Stimulated activated CD8-positive, alpha-beta memory T cell treated with anti-CD3 and anti-CD28 coated beads, Interleukin-4, amount 100 ng/mL, for 24 hours (primary cell): ENCODE measurements around the gene FUT4.
"Not testable (repeated sequence)": the region's sequence is repeated elsewhere in the genome, so short reads cannot be mapped to it uniquely, and the experiment has no call there.

Source experiments
- DNase-seq: peaks from one replicate; pipeline ENCODE4 v3.0.0-alpha.2; 2020; ENCODE audit warnings: low read depth

FUT4 gene, protein sequence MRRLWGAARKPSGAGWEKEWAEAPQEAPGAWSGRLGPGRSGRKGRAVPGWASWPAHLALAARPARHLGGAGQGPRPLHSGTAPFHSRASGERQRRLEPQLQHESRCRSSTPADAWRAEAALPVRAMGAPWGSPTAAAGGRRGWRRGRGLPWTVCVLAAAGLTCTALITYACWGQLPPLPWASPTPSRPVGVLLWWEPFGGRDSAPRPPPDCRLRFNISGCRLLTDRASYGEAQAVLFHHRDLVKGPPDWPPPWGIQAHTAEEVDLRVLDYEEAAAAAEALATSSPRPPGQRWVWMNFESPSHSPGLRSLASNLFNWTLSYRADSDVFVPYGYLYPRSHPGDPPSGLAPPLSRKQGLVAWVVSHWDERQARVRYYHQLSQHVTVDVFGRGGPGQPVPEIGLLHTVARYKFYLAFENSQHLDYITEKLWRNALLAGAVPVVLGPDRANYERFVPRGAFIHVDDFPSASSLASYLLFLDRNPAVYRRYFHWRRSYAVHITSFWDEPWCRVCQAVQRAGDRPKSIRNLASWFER

DNA sequence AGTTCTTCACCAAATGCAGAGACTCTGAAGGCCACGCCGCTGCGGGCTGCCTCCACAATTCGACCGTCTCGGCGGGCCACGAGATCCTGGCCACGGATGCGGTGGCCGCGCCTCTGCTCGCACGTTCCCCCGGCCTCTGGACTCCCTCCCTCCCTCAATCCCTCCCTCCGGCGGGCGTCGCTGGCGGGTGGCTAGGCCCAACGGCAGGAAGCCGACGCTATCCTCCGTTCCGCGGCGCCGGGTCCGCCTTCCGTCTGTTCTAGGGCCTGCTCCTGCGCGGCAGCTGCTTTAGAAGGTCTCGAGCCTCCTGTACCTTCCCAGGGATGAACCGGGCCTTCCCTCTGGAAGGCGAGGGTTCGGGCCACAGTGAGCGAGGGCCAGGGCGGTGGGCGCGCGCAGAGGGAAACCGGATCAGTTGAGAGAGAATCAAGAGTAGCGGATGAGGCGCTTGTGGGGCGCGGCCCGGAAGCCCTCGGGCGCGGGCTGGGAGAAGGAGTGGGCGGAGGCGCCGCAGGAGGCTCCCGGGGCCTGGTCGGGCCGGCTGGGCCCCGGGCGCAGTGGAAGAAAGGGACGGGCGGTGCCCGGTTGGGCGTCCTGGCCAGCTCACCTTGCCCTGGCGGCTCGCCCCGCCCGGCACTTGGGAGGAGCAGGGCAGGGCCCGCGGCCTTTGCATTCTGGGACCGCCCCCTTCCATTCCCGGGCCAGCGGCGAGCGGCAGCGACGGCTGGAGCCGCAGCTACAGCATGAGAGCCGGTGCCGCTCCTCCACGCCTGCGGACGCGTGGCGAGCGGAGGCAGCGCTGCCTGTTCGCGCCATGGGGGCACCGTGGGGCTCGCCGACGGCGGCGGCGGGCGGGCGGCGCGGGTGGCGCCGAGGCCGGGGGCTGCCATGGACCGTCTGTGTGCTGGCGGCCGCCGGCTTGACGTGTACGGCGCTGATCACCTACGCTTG is at the start of gene FUT4:
FUT4 (plus strand) TSS at position 227 of the 951 bp plus-strand sequence; CDS start at position 440, 213 bp downstream.
- DNase-seq: peak; percentile 64

DNA sequence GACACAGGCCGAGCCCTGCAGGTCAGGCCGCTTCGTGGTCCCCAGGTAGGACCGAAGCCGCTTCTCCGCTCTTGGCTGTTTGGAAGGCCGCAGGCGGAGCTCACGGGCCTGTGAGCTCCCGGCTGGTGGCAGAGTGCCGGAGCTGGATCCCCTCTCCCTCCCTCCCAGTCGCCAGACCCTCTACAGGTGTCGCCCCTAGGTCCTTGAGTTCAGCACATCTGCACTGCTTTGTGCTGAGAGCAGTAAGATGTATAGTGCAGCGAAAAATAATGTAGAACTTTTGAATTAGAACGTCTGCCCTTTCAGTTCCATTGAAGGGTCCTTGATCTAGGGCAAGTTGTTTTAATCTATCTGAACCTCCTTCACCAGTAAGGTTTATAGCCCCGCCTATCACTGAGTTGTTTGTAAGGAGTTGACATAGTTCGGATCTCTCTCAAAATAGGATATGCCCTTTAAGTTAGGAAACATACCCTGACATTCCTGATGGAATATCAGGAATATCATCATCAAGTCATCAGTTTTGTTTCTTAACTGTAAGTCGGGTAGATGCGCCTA is 49.5 kb upstream of the FUT4 start:
- DNase-seq: no peak

DNA sequence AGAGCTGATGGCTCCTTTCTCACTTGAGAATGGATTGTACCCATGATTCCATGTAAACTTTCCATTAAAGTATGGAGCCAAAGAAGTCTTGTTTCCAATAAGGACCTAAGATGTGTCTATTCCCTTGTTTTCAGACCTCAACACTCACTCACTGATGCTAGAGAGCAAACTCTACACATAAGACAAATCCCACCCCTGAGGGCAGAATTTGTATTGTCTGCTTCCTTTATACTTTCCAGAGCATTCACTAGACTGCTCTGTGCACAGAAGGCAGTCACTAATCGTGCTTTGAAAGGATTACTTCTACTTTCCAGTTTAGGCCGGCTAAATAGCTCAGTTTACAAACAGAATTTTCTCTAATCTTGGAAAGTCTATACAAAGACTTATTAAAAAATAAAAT is 43.5 kb upstream of the FUT4 start:
- no peak for DNase-seq

DNA sequence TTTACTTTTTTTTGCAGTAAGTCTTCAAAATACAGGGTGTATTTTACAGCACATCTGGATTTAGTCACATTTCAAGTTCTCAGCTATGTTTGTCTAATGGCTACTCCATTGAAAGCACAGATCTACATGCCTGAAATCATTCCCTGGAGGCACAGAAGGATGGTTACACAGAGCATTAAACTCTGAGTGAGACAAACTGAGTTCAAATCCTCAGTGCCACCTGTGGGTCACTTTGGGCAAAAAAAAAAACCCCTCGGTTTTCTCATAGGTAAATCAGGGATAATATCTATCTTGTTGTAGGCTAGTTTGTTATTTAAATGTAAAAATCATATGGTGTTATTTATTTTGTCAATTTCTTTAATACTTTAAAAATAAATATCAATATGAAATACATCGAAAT is 42.2 kb upstream of the FUT4 start:
- no peak for DNase-seq

DNA sequence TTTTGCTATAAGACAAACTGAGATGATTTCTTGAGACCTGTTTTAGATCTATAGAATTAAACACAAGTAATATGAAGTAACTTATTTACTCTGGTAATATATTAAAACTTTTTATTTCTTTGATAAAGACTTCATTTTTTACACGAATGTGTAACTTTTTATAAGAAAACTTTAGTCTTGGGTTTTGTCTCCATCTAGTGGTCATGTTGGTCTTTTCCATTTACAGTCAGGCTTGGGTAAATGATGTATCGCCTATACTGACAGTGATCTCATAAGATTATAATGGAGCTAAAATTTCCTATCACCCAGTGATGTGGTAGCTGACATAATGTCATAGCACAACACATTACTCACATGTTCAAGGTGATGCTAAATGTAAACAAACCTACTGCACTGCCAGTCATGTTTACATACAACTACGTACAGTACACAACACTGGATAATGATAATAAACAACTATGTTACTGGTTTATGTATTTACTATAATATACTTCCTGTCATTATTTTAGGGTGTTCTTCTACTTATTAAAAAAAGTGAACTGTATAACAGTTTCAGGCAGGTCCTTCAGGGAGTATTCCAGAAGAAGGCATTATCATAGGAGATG is 38.9 kb upstream of the FUT4 start:
- DNase-seq: no peak

DNA sequence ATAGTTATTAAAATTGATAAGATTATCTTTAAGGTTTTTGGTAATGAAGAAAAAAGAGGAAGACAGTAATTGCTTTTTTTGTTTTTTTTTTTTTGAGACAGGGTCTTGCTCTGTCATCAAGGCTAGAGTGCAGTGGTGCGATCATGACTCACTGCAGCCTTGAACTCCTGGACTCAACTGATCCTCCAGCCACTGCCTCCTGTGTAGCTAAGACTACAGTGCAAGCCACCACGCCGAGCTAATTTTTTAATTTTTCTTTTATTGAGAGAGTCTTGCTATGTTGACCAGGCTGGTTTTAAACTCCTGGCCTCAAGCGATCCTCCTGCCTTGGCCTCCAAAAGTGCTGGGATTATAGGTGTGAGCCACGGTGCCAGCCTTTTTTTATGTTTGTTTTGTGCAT is 37.2 kb upstream of the FUT4 start:
- DNase-seq: not testable (repeated sequence)

DNA sequence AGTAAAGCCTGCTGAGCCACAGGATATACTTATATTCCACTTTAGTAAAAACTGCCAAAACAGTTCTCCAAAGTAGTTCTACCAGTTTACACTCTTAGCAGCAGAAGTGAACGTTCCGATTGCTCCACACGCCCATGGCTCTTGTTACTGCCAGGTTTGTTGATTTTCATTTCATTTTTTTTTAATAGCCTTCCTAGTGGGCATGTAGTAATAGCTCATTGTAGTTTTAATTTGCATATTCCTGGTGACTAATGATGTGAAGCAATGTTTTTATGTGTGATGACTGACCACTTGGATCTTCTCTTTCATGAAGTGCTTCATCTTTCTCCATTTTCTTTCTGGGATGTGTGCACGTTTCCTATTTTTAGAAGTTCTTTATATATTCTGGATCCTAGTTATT is 36.2 kb upstream of the FUT4 start:
- no peak for DNase-seq

DNA sequence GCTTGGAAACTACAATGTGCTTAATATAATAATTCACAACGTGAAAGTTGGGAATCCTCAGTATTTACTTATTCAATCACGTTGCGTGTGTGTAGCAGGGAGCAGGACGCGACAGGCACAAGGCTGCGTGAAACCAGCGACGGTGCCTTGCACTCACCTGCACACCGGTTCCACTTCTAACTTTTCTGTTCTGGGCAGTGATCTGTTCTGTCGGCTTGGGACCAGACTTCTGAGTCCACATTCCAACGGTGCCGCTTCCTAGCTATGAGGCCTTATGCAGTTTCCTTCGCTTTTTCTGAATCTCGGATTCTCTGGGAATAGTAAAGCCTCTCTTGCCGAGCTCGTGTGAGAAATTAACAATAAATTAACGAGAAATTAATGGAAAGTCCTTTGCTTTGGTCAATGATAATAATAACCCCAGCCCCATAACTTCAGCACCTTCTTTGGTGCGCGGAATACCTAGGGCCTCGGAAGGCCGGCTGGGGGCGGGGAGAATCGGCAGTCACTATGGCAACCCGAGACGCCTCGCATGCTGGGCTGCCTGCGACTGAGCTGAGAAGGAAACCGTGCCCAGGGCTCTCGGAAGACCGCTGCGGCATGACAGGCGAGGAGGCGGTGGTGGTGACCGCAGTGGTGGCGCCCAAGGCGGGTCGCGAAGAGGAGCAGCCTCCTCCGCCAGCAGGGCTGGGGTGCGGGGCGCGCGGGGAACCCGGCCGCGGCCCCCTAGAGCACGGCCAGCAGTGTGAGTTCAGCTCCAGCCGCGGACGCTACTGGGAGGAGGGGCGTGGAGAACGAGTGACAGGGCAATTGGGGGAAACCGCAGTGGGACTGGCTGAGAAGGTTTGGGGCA is 31.6 kb upstream of the FUT4 start, which contains the start of gene C11orf97:
C11orf97 (plus strand) TSS at position 530 of the 850 bp plus-strand sequence; CDS start at position 598, 68 bp downstream.
- peak; percentile 48 for DNase-seq

DNA sequence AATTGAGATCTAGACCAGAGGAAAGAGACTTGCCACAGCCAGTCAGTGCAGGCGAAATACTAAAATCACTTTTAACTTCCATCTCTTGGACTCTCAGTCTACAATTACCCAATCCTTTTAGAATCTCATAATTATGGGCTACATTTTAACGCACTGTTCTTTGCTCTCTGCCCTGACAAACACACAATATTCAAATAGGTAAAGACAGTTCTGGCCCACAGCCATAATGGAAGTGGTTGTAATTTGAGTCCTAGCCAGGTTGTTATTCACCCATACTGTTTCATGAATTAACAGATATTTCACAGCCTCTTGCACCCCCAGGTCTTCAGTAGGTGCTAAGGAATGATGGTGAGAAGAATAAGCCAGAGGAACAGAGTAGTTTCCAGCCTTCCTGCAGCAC is 30.6 kb upstream of the FUT4 start:
- no peak for DNase-seq

DNA sequence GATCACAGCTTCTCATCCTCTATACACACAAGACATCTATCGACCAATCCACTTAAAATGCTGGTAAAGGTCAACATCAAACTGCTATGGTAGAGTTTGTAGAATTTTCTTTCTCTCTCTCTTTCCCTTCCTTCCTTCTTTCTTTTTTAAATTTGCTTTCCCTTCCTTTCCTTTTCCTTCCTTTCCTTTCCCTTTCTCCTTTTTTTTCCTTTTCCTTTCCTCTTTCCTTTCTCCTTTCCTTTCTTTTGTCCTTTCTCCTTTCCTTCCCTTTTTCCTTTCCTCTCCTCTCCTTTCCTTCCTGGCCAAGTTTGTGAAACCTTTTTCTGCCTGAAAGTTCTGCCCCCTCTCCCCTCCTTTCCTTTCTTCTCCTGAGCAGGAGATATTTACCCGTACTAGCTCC is 28.3 kb upstream of the FUT4 start:
- DNase-seq: no peak

DNA sequence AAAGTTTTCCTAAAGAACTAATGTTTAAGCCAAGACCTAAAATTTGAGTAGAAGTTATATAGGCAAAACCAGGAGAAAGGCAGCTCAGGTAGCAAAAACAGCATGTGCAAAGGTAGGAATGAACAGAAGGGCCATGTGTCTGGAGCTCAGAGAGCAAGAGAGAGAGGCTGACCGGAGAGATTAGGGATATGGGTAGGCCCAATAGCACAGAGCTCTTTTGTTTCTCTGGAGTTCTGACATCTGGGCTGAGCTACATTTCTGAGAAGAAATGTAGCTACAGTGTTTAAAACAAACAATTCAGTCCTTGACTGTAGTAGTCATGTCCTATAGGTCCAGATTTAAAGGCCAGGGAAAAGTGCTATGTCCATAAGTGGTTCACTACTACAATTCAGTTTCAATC is 27.0 kb upstream of the FUT4 start:
- DNase-seq: no peak

DNA sequence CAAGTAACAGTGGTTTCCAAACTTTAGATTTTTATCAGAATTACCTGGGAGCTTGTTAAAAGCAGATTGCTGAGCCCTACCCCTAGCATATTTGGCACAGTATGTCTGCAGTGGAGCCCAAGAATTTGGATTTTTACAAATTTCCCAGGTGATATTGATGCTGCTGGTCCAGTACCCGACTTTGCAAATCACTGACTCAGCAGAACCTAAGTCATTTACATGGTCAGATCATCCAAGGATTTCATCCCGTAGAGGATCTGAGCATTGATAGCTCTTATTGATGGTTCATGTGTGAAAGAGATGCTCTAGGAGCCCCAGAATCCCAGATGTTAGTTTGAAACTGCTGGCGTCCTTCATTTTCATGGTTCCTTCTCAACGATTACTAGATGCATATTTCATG is 25.4 kb upstream of the FUT4 start:
- no peak for DNase-seq

DNA sequence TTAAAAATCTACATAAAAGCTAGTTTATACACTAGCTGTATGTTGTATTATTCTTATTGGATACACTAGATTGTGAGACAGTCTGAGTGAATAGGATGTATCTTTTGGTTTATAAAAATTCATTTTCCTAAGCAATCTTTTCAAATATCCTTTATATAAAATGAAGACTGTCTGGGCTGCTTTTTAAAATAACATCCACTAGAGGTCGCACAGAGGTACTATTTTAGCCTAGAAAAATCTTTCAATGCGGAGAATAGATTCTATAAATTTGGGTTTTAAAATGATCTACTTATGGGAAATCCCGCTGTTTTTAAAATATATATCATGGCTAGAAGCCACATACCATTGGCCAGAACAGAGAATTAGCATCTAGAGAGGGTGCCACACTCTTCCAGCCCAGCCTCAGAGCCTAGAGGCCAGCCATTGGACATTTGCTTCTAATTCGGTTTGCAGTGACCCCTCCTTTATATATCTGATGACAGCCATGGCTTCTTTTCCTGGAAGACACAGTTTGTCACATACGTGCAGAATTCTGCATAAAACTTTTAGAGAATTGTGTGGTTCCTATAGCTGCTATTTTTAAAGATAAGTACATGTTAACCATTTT is 24.1 kb upstream of the FUT4 start:
- no peak for DNase-seq

DNA sequence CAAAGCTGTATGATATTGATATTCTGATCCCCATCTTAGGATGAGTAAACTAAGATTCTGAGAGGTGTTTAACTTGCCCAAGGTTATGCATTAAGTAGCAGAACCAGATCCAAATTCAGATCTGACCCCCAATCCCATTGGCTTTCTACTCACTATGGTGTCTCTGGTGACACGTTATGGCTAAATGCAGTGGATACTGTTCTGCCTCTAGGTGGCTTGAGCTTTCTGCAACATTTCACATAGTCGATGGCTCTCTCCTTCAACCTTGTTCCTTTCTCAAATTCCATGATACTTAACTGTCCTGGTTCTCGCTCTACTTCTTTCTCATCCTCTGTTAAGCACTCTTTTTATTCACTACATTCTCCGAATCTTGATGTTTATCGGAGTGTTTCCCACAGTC is 22.0 kb upstream of the FUT4 start:
- no peak for DNase-seq

DNA sequence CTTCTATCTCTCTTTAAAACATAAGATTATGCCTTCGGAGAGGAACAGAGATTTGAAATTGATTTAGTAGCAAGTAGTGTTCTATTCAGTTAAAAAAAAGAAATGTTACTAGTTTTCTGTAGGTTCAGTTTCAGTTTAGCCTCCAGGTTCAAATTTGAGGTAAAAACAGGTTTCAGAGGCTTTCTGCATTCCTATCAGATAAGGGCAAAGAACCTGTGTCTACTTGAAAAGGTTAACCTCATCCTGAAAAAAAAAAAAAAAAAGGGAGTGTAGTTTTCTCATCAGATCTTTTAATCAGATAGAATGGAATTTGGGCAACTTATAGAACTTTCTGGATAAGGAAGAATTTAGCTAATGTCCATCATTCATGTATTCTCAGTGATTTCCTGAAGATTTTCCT is 19.4 kb upstream of the FUT4 start:
- DNase-seq: no peak

DNA sequence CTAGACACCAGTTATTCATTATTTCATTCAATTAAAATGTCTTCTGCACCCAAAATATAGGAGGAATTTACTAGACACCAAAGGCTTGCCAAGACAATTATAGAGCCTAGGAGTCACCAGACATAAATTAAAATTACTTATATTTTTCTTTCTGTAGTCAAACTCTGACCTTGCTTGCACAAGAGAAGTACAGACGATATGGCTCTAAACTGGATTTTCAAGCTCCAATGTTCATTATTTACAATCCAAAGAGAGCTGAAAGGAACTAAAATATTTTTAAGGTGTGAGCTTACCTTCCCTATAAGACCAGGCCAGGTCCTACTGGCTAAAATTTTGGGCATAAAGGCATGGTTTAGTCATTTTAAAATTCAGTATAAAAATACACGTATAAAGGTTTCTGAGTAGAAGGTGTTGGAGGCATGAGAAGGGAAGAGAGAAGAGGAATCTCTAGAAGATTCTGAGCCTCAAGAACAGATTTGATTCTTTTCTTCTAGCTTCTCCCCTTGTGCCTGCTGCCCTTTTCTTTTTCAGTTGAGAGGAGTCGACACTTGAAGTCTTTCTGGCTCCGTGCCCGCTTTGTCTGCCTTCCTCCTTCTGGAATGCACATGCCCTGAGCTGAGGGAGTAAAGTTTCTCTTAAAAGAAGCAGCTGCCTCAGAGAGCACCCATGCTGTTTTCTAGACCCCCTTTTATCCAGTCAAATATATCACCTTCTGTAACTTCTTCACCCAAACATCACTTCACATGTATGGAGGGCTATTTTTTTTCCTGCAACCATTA is 18.0 kb upstream of the FUT4 start:
- no peak for DNase-seq

DNA sequence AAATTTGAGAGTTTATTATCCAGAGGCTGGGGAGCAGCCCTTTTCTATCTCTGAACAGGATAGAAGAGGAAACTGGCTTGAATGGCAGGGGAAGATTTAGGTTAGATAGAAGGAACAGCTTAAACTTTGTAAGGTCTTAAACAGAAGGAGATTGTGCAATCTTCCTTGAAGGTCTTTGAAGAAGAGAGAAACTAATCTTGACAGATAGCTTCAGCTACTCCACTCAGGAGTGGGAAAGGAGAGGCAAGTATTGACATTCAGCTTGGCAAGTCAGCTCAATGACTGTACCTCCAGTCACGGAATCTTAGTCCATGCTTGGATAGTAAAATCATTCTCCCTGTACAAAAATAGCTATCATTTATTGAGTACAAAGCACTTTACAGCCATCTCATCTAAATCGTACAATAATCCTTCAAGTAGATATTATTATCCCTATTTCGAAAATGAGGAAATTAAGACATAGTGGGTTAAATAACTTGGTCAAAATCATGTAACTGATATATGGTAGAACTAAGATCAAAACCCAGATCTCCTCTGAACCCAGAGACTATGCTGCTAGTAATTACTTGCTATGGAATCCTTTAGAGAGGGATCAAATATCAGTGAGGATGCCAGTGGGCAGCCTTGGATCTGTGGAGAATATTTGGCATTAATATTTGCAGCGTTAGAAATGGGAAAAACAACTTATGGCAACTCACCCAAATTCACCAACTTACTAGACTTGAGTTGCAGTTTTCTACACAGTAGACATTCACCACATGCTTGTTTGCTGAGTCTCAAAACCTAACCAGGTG is 16.9 kb upstream of the FUT4 start:
- DNase-seq: no peak

DNA sequence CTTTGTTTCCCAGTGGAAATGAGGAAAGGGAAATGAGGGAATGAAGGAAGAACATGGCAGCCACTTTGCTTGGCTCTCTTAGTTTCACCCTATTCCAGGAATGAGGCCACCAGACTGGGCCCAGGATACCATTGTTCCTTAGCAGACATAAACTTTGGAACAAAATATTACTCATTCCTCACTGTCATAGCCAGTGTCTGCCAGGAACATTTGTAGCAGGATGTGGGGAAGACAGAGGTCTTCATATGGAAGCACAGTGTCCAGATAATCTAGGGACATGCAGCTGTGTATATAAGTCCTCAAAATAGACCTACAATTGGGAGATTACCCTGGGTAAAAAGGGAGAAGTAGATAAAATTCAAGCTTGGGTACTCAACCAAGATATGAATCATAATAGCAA is 15.2 kb upstream of the FUT4 start:
- DNase-seq: no peak

DNA sequence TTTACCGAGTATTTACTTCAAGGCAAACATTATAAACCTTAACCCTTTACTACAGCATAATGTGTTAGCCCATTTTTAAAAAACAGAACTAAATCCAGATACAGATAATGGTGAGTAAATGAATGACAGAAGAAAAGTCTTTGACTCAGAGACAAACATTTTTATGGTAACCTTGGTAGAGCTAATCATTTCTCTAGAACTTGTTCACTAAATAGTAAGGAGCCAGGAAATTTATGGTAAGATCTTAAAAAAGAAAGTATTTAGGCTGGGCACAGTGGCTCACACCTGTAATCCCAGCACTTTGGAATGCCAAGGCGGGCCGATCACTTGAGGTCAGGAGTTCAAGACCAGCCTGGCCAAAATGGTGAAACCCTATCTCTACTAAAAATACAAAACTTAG is 11.5 kb upstream of the FUT4 start:
- no peak for DNase-seq
